ENCODE measurements around the gene UVRAG.

UVRAG gene

DNA sequence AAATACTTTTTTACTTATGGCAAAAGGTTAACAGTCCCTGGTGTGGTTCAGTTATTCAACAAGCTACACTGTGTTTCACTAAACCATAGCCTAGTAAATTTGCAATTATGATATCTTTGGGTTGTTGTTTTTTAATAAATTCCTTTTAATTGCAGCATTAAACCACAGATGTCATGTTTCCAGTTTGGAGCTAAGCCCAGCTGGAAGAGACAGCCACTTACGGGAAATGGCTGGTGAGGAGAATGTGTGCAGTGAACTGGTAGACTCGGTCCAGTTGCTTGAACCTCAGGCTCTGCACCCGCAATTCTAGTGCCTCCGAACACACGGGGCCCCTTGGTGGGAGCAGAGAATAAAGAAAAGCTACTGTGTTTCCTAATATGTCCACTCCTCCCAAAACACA lies 320.5 kb downstream of the UVRAG start:
- no peak overlapping the region for H3K9ac ChIP-seq (ENCODE audit: low read length)
- H3K9me3 ChIP-seq (ENCODE audit: insufficient read depth, low read length) = no peaks in the 10 kb centered on the region
- no peaks in the 10 kb centered on the region for H3K4me1 ChIP-seq (ENCODE audit: low read length)
- H3K4me2 ChIP-seq (ENCODE audit: low read length) = no peak overlapping the region
- H3K27me3 ChIP-seq (ENCODE audit: low read depth, low read length) = no peaks in the 10 kb centered on the region
- peaks cover 7% of the 10 kb centered on the region; the same call in 1 of the 2 replicates for H4K20me1 ChIP-seq (ENCODE audit: insufficient read depth, low read length)
- H3K36me3 ChIP-seq (replicated peaks; ENCODE audit: low read depth, low read length) = peaks cover 12% of the 10 kb centered on the region
- no peak overlapping the region for H3K27ac ChIP-seq (ENCODE audit: low read length)
- no peak overlapping the region for H2AFZ ChIP-seq (ENCODE audit: low read depth, low read length)
- H3K79me2 ChIP-seq (ENCODE audit: low read length) = no peaks in the 10 kb centered on the region
- TF ChIP-seq EZH2phosphoT487 (IDR thresholded peaks at IDR 0.05; ENCODE audit: low read depth) = no peak
- TF ChIP-seq, protein P1, sequence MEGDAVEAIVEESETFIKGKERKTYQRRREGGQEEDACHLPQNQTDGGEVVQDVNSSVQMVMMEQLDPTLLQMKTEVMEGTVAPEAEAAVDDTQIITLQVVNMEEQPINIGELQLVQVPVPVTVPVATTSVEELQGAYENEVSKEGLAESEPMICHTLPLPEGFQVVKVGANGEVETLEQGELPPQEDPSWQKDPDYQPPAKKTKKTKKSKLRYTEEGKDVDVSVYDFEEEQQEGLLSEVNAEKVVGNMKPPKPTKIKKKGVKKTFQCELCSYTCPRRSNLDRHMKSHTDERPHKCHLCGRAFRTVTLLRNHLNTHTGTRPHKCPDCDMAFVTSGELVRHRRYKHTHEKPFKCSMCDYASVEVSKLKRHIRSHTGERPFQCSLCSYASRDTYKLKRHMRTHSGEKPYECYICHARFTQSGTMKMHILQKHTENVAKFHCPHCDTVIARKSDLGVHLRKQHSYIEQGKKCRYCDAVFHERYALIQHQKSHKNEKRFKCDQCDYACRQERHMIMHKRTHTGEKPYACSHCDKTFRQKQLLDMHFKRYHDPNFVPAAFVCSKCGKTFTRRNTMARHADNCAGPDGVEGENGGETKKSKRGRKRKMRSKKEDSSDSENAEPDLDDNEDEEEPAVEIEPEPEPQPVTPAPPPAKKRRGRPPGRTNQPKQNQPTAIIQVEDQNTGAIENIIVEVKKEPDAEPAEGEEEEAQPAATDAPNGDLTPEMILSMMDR (IDR thresholded peaks at IDR 0.05; ENCODE audit: low read depth, low read length) = no peak
- no peak overlapping the region for H3K4me3 ChIP-seq (ENCODE audit: low read length)

DNA sequence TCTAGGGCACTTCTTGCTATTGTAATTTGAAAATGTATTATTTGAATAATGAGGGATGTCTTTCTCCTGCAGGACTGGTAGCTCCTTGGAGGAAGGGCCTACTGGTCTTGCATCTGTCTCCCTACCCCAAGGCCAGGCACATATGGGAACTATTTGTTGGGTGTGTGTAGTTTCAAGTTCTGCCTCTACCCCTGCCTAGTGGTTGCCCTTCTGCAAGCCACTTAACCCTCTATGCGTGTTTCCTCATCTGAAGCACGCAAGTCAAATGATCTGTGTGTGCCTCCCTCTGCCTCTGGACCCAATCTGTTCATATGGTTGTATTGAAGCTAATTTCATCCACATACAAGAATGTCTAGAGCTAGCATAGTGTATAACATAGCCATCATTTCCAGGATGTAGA lies 324.3 kb downstream of the UVRAG start:
- Histone ChIP-seq H3K9me3 (ENCODE audit: insufficient read depth, low read length) (no peaks in the 10 kb centered on the region), H4K20me1 (ENCODE audit: insufficient read depth, low read length) (0 out of 2 replicates have a peak, but pooled peaks cover 10% of the 10 kb centered on the region), H3K36me3 (replicated peaks; ENCODE audit: low read depth, low read length) (peaks cover 38% of the 10 kb centered on the region), H3K27me3 (ENCODE audit: low read depth, low read length) (no peaks in the 10 kb centered on the region), H3K4me2 (ENCODE audit: low read length) (no peak overlapping the region), H3K4me1 (ENCODE audit: low read length) (no peaks in the 10 kb centered on the region), H3K4me3 (ENCODE audit: low read length) (no peak overlapping the region), H3K79me2 (ENCODE audit: low read length) (no peaks in the 10 kb centered on the region), H2AFZ (ENCODE audit: low read depth, low read length) (no peak overlapping the region), H3K9ac (ENCODE audit: low read length) (no peak overlapping the region), H3K27ac (ENCODE audit: low read length) (no peak overlapping the region)
- TF ChIP-seq, protein P1 (IDR thresholded peaks at IDR 0.05; ENCODE audit: low read depth, low read length) = no peak
- TF ChIP-seq EZH2phosphoT487 (IDR thresholded peaks at IDR 0.05; ENCODE audit: low read depth) = no peak

DNA sequence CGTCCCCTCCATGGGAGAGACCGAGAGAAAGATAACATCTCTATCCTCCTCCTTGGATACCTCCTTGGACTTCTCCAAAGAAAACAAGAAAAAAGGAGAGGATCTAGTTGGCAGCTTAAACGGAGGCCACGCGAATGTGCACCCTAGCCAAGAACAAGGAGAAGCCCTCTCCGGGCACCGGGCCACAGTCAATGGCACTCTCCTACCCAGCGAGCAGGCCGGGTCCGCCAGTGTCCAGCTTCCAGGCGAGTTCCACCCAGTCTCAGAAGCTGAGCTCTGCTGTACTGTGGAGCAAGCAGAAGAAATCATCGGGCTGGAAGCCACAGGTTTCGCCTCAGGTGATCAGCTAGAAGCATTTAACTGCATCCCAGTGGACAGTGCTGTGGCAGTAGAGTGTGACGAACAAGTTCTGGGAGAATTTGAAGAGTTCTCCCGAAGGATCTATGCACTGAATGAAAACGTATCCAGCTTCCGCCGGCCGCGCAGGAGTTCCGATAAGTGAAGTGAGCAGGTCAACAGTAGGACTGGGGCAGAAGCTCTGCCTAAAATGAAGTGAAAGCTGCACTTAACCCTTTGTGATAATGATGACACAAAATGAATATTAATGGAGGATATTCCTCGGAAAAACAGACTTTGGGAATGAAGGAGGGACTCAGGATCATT lies 326.0 kb downstream of the UVRAG start:
- H3K9me3 ChIP-seq (ENCODE audit: insufficient read depth, low read length) = no peaks in the 10 kb centered on the region
- H4K20me1 ChIP-seq (ENCODE audit: insufficient read depth, low read length) = 0 out of 2 replicates have a peak, but pooled peaks cover 3% of the 10 kb centered on the region
- peaks cover 33% of the 10 kb centered on the region for H3K36me3 ChIP-seq (replicated peaks; ENCODE audit: low read depth, low read length)
- no peaks in the 10 kb centered on the region for H3K27me3 ChIP-seq (ENCODE audit: low read depth, low read length)
- H2AFZ ChIP-seq (ENCODE audit: low read depth, low read length) = no peak overlapping the region
- H3K27ac ChIP-seq (ENCODE audit: low read length) = no peak overlapping the region
- no peak overlapping the region for H3K9ac ChIP-seq (ENCODE audit: low read length)
- no peak overlapping the region for H3K4me3 ChIP-seq (ENCODE audit: low read length)
- H3K79me2 ChIP-seq (ENCODE audit: low read length) = no peaks in the 10 kb centered on the region
- H3K4me1 ChIP-seq (ENCODE audit: low read length) = no peaks in the 10 kb centered on the region
- no peak overlapping the region for H3K4me2 ChIP-seq (ENCODE audit: low read length)
- no peak for TF ChIP-seq EZH2phosphoT487 (IDR thresholded peaks at IDR 0.05; ENCODE audit: low read depth)
- TF ChIP-seq, protein P1 (IDR thresholded peaks at IDR 0.05; ENCODE audit: low read depth, low read length) = no peak

DNA sequence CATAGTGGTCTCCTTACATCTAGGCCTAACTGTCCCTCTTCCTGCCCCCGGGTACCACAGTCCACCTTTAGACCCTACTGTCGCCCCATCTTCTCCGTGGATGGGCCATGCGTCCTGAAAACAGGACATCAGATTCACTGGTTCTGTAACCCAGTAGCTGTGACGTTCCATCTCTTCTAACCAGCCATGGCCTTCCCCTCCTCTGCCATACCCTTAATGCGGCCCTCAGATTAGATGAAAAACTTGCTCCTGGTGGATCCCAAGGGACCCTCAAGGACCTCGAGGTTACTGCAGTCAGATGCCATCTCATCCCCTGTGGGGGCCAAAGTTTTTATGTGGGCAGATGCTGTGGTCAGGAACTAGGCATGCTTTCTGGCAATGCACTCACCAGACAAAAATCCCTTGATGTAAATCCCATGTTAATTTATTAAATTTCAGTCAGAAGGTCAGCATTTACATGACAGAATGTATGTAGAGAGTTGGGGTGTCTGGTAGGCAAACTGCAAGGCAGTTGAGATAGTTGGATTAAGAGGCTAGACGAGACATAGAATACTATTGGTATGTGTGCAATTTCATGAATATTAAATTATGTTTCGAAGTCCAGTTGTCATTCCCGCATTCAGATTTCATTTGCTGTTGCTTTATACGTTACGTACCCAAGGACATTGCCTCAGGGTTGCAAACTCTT lies 327.0 kb downstream of the UVRAG start:
- peaks cover 32% of the 10 kb centered on the region for H3K36me3 ChIP-seq (replicated peaks; ENCODE audit: low read depth, low read length)
- H4K20me1 ChIP-seq (ENCODE audit: insufficient read depth, low read length) = 0 out of 2 replicates have a peak, but pooled peaks cover 3% of the 10 kb centered on the region
- H3K4me1 ChIP-seq (ENCODE audit: low read length) = no peaks in the 10 kb centered on the region
- H3K4me2 ChIP-seq (ENCODE audit: low read length) = no peak overlapping the region
- H3K27ac ChIP-seq (ENCODE audit: low read length) = no peak overlapping the region
- no peaks in the 10 kb centered on the region for H3K27me3 ChIP-seq (ENCODE audit: low read depth, low read length)
- no peak overlapping the region for H2AFZ ChIP-seq (ENCODE audit: low read depth, low read length)
- no peak overlapping the region for H3K9ac ChIP-seq (ENCODE audit: low read length)
- H3K4me3 ChIP-seq (ENCODE audit: low read length) = no peak overlapping the region
- TF ChIP-seq EZH2phosphoT487 (IDR thresholded peaks at IDR 0.05; ENCODE audit: low read depth) = no peak
- TF ChIP-seq, protein P1 (IDR thresholded peaks at IDR 0.05; ENCODE audit: low read depth, low read length) = no peak
- H3K79me2 ChIP-seq (ENCODE audit: low read length) = no peaks in the 10 kb centered on the region
- no peaks in the 10 kb centered on the region for H3K9me3 ChIP-seq (ENCODE audit: insufficient read depth, low read length)

Measured in OCI-LY3 (cell line).